H1 (cell line): ENCODE data around the gene TMOD4. TPM values are rescaled to one million over a fixed set of nuclear protein-coding genes. Genes with fewer than 3 reads are reported as not detected.

Experiments used
- CBX8 ChIP-seq: fragments of 300-800, 300-1000 bp; sonication (generic); IDR thresholded peaks from 2 replicates; pipeline ENCODE4 v1.7.1; 2016; ENCODE audit warnings: low read depth, low read length, borderline replicate concordance
- CHD7 ChIP-seq: fragments of 300-600 bp; sonication (generic); IDR thresholded peaks from 2 replicates; pipeline ENCODE4 v1.7.1; 2012; ENCODE audit warnings: low read length, moderate library complexity, mild to moderate bottlenecking, inconsistent platforms; ENCODE audit not compliant: insufficient replicate concordance
- E2F6 ChIP-seq: IDR thresholded peaks from 2 replicates; pipeline ENCODE4 v1.6.1; 2012; ENCODE audit warnings: inconsistent platforms
- JUND ChIP-seq: IDR thresholded peaks from 2 replicates; pipeline ENCODE4 v1.6.1; 2011; ENCODE audit warnings: mild to moderate bottlenecking, improper control_type of control experiment, low read length
- KDM4A ChIP-seq: IDR thresholded peaks from one replicate; pipeline ENCODE4 v1.7.1; 2012; ENCODE audit warnings: low read depth, mild to moderate bottlenecking, moderate library complexity, low read length, inconsistent platforms; ENCODE audit not compliant: severe bottlenecking
- POLR2A ChIP-seq, 2 experiments: IDR thresholded peaks; 1 replicate in 1 of 2; 2 replicates in 1 of 2; pipeline ENCODE4 v1.6.1; 2011; ENCODE audit warnings: low read depth in 2 of 2, low read length in 2 of 2, mild to moderate bottlenecking in 2 of 2; ENCODE audit errors: control extremely low read depth in 1 of 2
- RAD21 ChIP-seq, 2 experiments: IDR thresholded peaks in 1 of 2; conservative IDR thresholded peaks in 1 of 2; 2 replicates each; pipeline ENCODE4 v1.6.1; 2011; ENCODE audit warnings: low read depth in 2 of 2, low read length in 2 of 2, improper control_type of control experiment in 1 of 2, inconsistent platforms in 1 of 2, mild to moderate bottlenecking in 1 of 2, moderate library complexity in 1 of 2
- SIN3A ChIP-seq, 2 experiments: IDR thresholded peaks in 1 of 2; conservative IDR thresholded peaks in 1 of 2; 2 replicates each; pipeline ENCODE4 v1.6.1; 2011 to 2012; ENCODE audit warnings: low read length in 2 of 2, improper control_type of control experiment in 1 of 2, low read depth in 1 of 2, mild to moderate bottlenecking in 1 of 2
- TBP ChIP-seq: IDR thresholded peaks from 2 replicates; pipeline ENCODE4 v1.6.1; 2011; ENCODE audit warnings: low read depth, low read length, improper control_type of control experiment
- polyA plus RNA-seq, 7 experiments: library from polyadenylated mRNA; depleted of rRNA in 3 of 7; stranded (reverse) in 5 of 7; unstranded in 2 of 7; fragments of >200 nt in 5 of 7; fragments of 200-250 nt in 2 of 7; gene quantifications; 1 replicate in 5 of 7; 2 replicates in 1 of 7; 4 replicates in 1 of 7; pipeline versions ENCODE4 v1.2.1 to v1.2.3, GENCODE V29; 2011 to 2013; ENCODE audit warnings: missing spikeins in 2 of 7, mixed read lengths in 2 of 7
- total RNA-seq: library from RNA; stranded (reverse); fragmentation: NEBNext Ultra II Directional; extraction: Animal tissue kit (Norgen Biotek cat#: 25700); gene quantifications from 2 replicates; pipeline ENCODE4 v1.2.1, GENCODE V29; 2021

The TMOD4 gene
- total and polyA plus RNA-seq, 2 of the 8 experiments (the other 6 are each of a cell fraction or from before 2014, with no cell fraction given): 0.42 TPM; not detected in 1

GRCh38 chr1:151165738-151166504 is 9.9 kb downstream of the TMOD4 start, which contains the start of the genes LYSMD1 and SCNM1 (continued):
- no peak for TF ChIP-seq CHD7
- TF ChIP-seq KDM4A: no peak
- TF ChIP-seq TBP: peak; percentile 77
- TF ChIP-seq POLR2A (IDR thresholded peaks at IDR 0.05; ENCODE audit: control extremely low read depth in 1 of 2, low read depth in 2 of 2, low read length in 2 of 2): peak in 1 of 2 experiments; percentile 43; a peak in 1 of 3 replicates
- TF ChIP-seq JUND: no peak
- TF ChIP-seq CBX8: no peak
- TF ChIP-seq SIN3A (conservative IDR thresholded peaks at IDR 0.05 in 1 of 2, IDR thresholded peaks at IDR 0.05 in 1 of 2; ENCODE audit: low read depth in 1 of 2, low read length in 2 of 2): peak; percentile 93 to 98; a peak in 3 of 4 replicates
- peak; percentile 10; the same call in 1 of the 2 replicates for TF ChIP-seq E2F6
- no peak for TF ChIP-seq RAD21 (IDR thresholded peaks at IDR 0.05 in 1 of 2, conservative IDR thresholded peaks at IDR 0.05 in 1 of 2; ENCODE audit: low read depth in 2 of 2, low read length in 2 of 2)
